ENCODE results near the gene ACACB.

The ACACB gene

GRCh38 chr12:109305547-109305946 is 189.2 kb downstream of the ACACB start:
- DNase-seq (ENCODE audit: low spot score), result no peak

GRCh38 chr12:109307051-109307450 is 190.7 kb downstream of the ACACB start:
- DNase-seq (ENCODE audit: low spot score), result no peak

DNA sequence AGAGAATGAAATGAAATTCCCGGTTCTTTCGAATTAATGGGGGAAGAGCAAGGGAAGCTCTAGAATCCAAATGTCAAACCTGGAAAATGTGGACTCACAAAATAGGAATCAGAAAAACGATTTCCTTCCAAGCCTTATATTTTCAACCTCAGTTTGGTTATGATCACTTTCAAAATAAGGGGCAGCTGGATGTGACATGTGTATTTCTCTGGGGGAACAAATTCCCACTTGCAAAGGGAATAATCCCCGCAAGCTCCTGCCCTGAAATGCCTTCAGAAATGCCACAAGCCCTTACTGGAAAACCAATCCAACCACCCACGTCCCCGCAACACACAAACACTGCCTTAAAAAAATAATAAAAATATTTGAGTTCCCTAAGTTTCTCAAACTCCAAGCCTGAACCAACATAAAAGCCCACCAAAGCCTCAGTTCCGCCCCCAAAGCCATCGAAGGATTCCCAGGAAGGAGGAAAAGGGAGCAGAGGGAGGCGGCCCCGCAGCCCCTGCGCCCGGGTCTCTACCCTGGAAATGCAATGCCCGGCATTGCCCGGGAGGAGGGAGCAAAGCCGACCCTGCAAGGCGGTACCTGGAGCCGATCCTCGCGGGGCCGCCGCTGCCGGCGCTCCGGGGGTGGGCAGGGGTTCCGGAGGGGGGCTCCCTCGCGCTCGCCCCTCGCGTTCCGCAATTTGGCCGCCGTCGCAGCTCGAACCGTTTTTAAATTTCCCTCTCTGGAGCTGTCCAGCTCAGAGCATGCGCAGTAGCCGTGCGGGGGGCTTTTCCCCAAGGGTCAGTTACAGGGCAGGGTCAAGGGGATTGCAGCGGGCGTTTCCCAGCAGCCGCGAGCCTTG is 192.4 kb downstream of the ACACB start, which contains the start of gene FOXN4:
FOXN4 (minus strand) TSS at position 751 of the 847 bp plus-strand sequence. CDS start 963 bp downstream, outside the sequence.
- no peak for DNase-seq (ENCODE audit: low spot score)

GRCh38 chr12:109309381-109310246 is 193.2 kb downstream of the ACACB start:
- DNase-seq (ENCODE audit: low spot score), result no peak

GRCh38 chr12:109310247-109311125 is 194.1 kb downstream of the ACACB start:
- no peak for DNase-seq (ENCODE audit: low spot score)
